ENCODE measurements around the gene LPP. TPM values are rescaled to one million over a fixed set of nuclear protein-coding genes. Genes with fewer than 3 reads are reported as not detected.

Gene LPP
- total and polyA plus RNA-seq, 9 of the 15 experiments (the other 6 are each of a cell fraction or from before 2014, with no cell fraction given) = 0.07 to 0.18 TPM; not detected in 7

DNA sequence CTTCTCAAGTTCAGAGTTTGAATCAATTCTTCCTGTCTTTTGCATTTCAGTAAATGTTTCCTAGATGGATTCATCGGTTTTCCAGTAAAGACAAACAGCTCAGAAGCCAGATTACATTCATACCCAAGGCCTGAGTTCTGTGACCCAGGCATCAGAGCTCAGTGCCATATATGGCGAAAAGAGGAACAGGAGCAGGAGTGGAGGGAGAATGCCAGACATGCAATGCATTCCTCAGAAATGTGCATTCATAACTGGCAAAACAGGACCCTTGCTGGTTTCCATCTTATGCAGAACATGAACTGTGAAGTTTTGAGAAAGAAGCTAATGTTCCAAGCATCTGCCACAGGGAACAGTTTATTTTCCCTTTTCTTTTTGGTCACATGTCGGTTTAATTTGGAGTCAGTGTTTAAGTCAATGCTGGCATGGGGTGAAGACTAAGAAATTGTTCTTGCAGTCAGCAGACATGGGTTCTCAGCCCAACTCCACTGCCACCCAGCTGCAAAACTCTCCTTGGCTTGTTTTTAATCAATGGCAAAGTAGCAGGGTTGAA lies 116.5 kb downstream of the LPP start:
- H2AFZ ChIP-seq (ENCODE audit: low read depth, low read length) = no peak overlapping the region
- intact Hi-C loops (cut with micrococcal nuclease) (loop anchor here (10.0 kb wide), 1 partner anchor 526 kb away; the partner anchor contains the start of gene BCL6), in situ Hi-C loops (cut with MboI) (no loop called here)
- no peaks in the 10 kb centered on the region for H3K9me1 ChIP-seq (ENCODE audit: control insufficient read depth, insufficient read depth, low read length)
- FAIRE-seq (no peak), DNase-seq (ENCODE audit: extremely low read depth in 1 of 4, low spot score in 3 of 4) (no peak), ATAC-seq (no peak)
- H3K36me3 ChIP-seq (ENCODE audit: control insufficient read depth, insufficient read depth, low read length) = no peaks in the 10 kb centered on the region
- H3K9ac ChIP-seq (ENCODE audit: insufficient read depth in 1 of 2, low read depth in 2 of 2, low read length in 2 of 2) = no peak overlapping the region
- no peaks in the 10 kb centered on the region for H3K27me3 ChIP-seq (ENCODE audit: control insufficient read depth in 2 of 2, insufficient read depth in 2 of 2, low read length in 2 of 2)
- no peak overlapping the region for H3K4me2 ChIP-seq (ENCODE audit: insufficient read depth, low read length)
- ChIA-PET POLR2A (no interaction called here), CTCF (ENCODE audit: low intra/inter-chr PET ratio) (no interaction called here)
- H3K9me3 ChIP-seq (replicated peaks; ENCODE audit: control insufficient read depth, insufficient read depth, low read depth, low read length) = no peaks in the 10 kb centered on the region
- no peaks in the 10 kb centered on the region for H4K20me1 ChIP-seq (replicated peaks; ENCODE audit: control insufficient read depth, insufficient read depth, low read length)
- TF ChIP-seq SPI1 (IDR thresholded peaks at IDR 0.05; ENCODE audit: borderline replicate concordance, low read depth, low read length) (peak; percentile 21; the same call in 1 of the 2 replicates), SRSF7 (optimal IDR thresholded peaks at IDR 0.05; ENCODE audit: low read depth, low read length) (no peak)
- BruUV-seq (replicated peaks) = no TSS peak
- H3K79me2 ChIP-seq (ENCODE audit: control insufficient read depth, insufficient read depth, low read length) = no peaks in the 10 kb centered on the region
- no peak overlapping the region for H3K4me3 ChIP-seq
- no peak overlapping the region for H3K27ac ChIP-seq (ENCODE audit: extremely low read depth, low read depth, low read length)
- 0% methylated on average over 3 of the region's 3 CpGs for WGBS (ENCODE audit: insufficient coverage, low coverage, missing lambda C conversion rate)
- no peaks in the 10 kb centered on the region for H3K4me1 ChIP-seq (replicated peaks in 1 of 2; ENCODE audit: control insufficient read depth in 2 of 2, insufficient read depth in 2 of 2, low read length in 2 of 2)

DNA sequence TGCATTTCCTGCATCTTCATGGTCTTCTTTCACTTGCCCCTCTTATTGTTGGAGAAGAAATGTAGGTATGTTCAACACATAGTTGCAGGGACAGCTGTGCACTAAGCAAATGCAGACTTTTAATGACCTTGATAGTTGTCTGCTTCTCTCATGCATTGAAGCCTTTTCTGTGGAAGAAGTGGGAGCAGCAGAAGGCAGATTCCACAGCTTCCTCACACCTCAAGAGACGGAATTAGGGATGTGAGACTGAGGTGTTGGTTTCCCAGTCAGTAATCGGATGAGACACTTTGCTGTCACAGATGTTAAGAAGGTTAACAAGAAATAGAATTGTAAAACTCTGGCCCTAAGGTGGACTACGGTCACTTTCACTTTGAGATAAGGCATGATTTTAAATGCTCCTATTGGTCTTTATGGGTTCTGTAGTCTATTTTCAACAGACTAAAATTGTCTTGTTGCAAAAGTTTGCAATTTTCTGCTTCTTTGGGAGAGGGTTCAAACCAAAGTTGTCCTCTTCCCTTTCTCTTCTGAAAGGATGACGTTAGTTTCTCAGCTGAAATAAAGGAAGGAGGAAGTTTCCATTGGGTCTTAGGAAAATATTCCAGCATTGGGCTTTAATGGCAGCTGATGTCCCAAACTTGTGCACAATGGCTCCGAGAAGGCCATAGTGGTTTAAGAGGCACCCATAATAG lies 117.4 kb downstream of the LPP start:
- Histone ChIP-seq H2AFZ (ENCODE audit: low read depth, low read length) (no peak overlapping the region), H3K27ac (ENCODE audit: extremely low read depth, low read depth, low read length) (no peak overlapping the region), H3K9ac (ENCODE audit: insufficient read depth in 1 of 2, low read depth in 2 of 2, low read length in 2 of 2) (no peak overlapping the region), H3K9me1 (ENCODE audit: control insufficient read depth, insufficient read depth, low read length) (no peaks in the 10 kb centered on the region), H3K4me1 (replicated peaks in 1 of 2; ENCODE audit: control insufficient read depth in 2 of 2, insufficient read depth in 2 of 2, low read length in 2 of 2) (no peaks in the 10 kb centered on the region), H4K20me1 (replicated peaks; ENCODE audit: control insufficient read depth, insufficient read depth, low read length) (no peaks in the 10 kb centered on the region), H3K79me2 (ENCODE audit: control insufficient read depth, insufficient read depth, low read length) (no peaks in the 10 kb centered on the region), H3K4me3 (no peak overlapping the region), H3K36me3 (ENCODE audit: control insufficient read depth, insufficient read depth, low read length) (no peaks in the 10 kb centered on the region), H3K9me3 (replicated peaks; ENCODE audit: control insufficient read depth, insufficient read depth, low read depth, low read length) (no peaks in the 10 kb centered on the region), H3K27me3 (ENCODE audit: control insufficient read depth in 2 of 2, insufficient read depth in 2 of 2, low read length in 2 of 2) (no peaks in the 10 kb centered on the region), H3K4me2 (ENCODE audit: insufficient read depth, low read length) (no peak overlapping the region)
- BruUV-seq (replicated peaks) = no TSS peak
- FAIRE-seq = no peak
- ChIA-PET CTCF (ENCODE audit: low intra/inter-chr PET ratio) (no interaction called here), POLR2A (no interaction called here)
- ATAC-seq = no peak
- in situ Hi-C loops (cut with MboI) = no loop called here
- 0% methylated on average over 5 of the region's 5 CpGs for WGBS (ENCODE audit: insufficient coverage, low coverage, missing lambda C conversion rate)
- no peak for TF ChIP-seq NRF1 (conservative IDR thresholded peaks at IDR 0.05 in 1 of 2, IDR thresholded peaks at IDR 0.05 in 1 of 2)
- TF ChIP-seq, protein P1, sequence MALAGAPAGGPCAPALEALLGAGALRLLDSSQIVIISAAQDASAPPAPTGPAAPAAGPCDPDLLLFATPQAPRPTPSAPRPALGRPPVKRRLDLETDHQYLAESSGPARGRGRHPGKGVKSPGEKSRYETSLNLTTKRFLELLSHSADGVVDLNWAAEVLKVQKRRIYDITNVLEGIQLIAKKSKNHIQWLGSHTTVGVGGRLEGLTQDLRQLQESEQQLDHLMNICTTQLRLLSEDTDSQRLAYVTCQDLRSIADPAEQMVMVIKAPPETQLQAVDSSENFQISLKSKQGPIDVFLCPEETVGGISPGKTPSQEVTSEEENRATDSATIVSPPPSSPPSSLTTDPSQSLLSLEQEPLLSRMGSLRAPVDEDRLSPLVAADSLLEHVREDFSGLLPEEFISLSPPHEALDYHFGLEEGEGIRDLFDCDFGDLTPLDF (CRISPR knock-in tag; IDR thresholded peaks at IDR 0.05) = no peak
- TF ChIP-seq WHSC1 (IDR thresholded peaks at IDR 0.05; ENCODE audit: low read length) = no peak
- no peak for TF ChIP-seq U2AF2 (optimal IDR thresholded peaks at IDR 0.05; ENCODE audit: low read depth, low read length)
- TF ChIP-seq ZNF707 (CRISPR knock-in tag; conservative IDR thresholded peaks at IDR 0.05) = no peak
- no peak for TF ChIP-seq ZNF551 (CRISPR knock-in tag; IDR thresholded peaks at IDR 0.05)
- no peak for TF ChIP-seq ZNF239 (CRISPR knock-in tag; IDR thresholded peaks at IDR 0.05)
- TF ChIP-seq GABPA (tag; conservative IDR thresholded peaks at IDR 0.05; ENCODE audit: low read depth) = no peak
- intact Hi-C loops (cut with micrococcal nuclease) = loop anchor here (10.0 kb wide), 1 partner anchor 527 kb away; the partner anchor contains the start of gene BCL6
- DNase-seq (ENCODE audit: extremely low read depth in 1 of 4, low spot score in 3 of 4) = no peak

Data from K562 (cell line).